ENCODE results near the gene TMEM131L. TPM values are rescaled to one million over a fixed set of nuclear protein-coding genes. Genes with fewer than 3 reads are reported as not detected.
"Not testable (repeated sequence)": the region's sequence is repeated elsewhere in the genome, so short reads cannot be mapped to it uniquely, and the experiment has no call there.

Gene TMEM131L
- total RNA-seq, 1 donor from 2014 or later, result 29.8 TPM

DNA sequence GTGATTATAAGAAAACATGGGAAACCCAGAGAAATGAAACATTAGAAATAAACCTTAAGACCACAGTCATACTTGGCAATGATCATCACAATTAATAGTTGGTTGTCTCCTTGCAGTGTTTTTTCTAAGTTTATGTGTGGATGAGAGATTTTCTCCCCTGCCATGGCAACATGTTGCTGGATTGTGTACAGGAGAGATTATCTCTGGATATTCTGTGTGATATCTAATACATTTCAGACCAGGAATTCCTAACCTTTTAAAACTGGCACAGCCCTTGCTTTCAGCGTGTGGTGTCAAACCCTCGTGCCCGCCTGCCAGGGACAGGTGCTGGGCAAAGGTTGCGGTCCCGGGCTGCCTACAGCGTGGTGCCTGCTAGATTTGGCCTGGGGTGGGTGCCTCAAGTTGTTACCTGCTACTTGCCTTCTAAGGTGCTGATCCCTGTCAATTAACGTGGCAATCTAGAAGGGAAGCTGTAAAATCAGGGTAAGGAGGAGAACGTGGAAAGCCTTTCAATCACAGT lies 100.5 kb downstream of the TMEM131L start:
- H3K4me3 Mint-ChIP-seq (ENCODE audit: unreplicated experiment), result no peak overlapping the region
- H3K36me3 Mint-ChIP-seq (ENCODE audit: low read depth, unreplicated experiment), result peaks cover 8% of the 10 kb centered on the region
- no peak for DNase-seq (ENCODE audit: low spot score)
- H3K9me3 Mint-ChIP-seq (ENCODE audit: unreplicated experiment), result no peaks in the 10 kb centered on the region
- TF ChIP-seq, protein P1, sequence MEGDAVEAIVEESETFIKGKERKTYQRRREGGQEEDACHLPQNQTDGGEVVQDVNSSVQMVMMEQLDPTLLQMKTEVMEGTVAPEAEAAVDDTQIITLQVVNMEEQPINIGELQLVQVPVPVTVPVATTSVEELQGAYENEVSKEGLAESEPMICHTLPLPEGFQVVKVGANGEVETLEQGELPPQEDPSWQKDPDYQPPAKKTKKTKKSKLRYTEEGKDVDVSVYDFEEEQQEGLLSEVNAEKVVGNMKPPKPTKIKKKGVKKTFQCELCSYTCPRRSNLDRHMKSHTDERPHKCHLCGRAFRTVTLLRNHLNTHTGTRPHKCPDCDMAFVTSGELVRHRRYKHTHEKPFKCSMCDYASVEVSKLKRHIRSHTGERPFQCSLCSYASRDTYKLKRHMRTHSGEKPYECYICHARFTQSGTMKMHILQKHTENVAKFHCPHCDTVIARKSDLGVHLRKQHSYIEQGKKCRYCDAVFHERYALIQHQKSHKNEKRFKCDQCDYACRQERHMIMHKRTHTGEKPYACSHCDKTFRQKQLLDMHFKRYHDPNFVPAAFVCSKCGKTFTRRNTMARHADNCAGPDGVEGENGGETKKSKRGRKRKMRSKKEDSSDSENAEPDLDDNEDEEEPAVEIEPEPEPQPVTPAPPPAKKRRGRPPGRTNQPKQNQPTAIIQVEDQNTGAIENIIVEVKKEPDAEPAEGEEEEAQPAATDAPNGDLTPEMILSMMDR (IDR thresholded peaks at IDR 0.05; ENCODE audit: unreplicated experiment), result no peak
- H3K27me3 Mint-ChIP-seq (ENCODE audit: unreplicated experiment), result no peaks in the 10 kb centered on the region
- H3K4me1 Mint-ChIP-seq (ENCODE audit: unreplicated experiment), result peaks cover 15% of the 10 kb centered on the region
- H3K27ac Mint-ChIP-seq (ENCODE audit: unreplicated experiment), result no peak overlapping the region

DNA sequence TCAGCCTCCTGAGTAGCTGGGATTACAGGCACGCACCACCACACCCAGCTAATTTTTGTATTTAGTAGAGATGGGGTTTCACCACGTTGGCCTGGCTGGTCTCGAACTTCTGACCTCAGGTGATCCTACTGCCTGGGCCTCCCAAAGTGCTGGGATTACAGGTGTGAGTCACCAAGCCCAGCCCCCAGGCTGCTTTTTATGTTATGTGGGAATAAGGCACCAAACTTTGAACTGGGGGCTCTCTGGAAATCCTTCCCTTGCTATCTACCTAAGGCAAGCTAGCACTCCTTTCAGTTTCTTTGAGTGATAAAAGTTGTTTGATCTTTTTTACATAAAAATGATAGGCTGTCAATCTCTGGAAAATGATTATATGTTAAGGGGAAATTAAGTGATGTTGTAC lies 101.5 kb downstream of the TMEM131L start:
- H3K4me3 Mint-ChIP-seq (ENCODE audit: unreplicated experiment); H3K36me3 Mint-ChIP-seq (ENCODE audit: low read depth, unreplicated experiment); H3K27me3 Mint-ChIP-seq (ENCODE audit: unreplicated experiment); DNase-seq (ENCODE audit: low spot score); H3K27ac Mint-ChIP-seq (ENCODE audit: unreplicated experiment); H3K9me3 Mint-ChIP-seq (ENCODE audit: unreplicated experiment): not testable (repeated sequence)
- H3K4me1 Mint-ChIP-seq (ENCODE audit: unreplicated experiment), result peaks cover 15% of the 10 kb centered on the region

DNA sequence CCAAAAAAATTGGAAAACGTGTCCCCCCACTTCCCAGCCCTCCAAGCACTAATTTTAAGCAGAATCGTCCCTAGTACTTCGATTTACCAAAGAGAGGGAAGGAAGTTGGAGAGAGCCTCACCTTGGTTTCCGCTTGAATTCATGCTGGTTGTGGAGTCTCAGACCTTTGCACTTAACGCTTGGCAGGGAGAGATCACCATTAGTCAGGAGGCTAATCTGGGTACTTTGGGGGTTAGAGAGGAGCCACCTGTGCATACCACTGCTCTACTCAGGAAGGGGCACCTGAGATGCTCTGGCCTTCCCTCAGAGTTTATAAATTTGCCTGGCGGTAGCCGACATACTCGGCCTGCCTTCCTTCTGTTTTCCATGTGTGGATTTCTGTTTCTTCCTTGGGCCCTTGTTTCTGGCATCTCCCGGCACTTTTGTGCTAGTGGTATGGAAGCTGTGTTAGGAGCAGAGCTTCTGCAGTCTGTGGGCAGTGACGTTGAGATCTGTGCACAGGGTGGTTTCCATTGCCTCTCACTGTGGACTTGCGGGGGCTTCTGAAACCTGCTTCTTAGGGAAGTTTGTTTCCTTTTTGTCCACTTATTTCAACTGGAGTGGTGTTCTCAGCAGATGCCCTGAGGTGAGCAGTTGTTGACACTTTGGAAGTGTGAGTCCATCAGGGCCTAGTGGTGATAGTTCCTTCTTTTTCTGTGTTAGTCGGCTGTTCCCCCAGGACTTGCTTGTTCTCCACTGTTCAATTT lies 104.2 kb downstream of the TMEM131L start:
- H3K9me3 Mint-ChIP-seq (ENCODE audit: unreplicated experiment), result no peaks in the 10 kb centered on the region
- no peak for DNase-seq (ENCODE audit: low spot score)
- H3K4me3 Mint-ChIP-seq (ENCODE audit: unreplicated experiment), result no peak overlapping the region
- H3K36me3 Mint-ChIP-seq (ENCODE audit: low read depth, unreplicated experiment), result peaks cover 6% of the 10 kb centered on the region
- peaks cover 2% of the 10 kb centered on the region for H3K27me3 Mint-ChIP-seq (ENCODE audit: unreplicated experiment)
- H3K4me1 Mint-ChIP-seq (ENCODE audit: unreplicated experiment), result peaks cover 15% of the 10 kb centered on the region
- H3K27ac Mint-ChIP-seq (ENCODE audit: unreplicated experiment), result no peak overlapping the region
- TF ChIP-seq, protein P1 (IDR thresholded peaks at IDR 0.05; ENCODE audit: unreplicated experiment), result no peak

DNA sequence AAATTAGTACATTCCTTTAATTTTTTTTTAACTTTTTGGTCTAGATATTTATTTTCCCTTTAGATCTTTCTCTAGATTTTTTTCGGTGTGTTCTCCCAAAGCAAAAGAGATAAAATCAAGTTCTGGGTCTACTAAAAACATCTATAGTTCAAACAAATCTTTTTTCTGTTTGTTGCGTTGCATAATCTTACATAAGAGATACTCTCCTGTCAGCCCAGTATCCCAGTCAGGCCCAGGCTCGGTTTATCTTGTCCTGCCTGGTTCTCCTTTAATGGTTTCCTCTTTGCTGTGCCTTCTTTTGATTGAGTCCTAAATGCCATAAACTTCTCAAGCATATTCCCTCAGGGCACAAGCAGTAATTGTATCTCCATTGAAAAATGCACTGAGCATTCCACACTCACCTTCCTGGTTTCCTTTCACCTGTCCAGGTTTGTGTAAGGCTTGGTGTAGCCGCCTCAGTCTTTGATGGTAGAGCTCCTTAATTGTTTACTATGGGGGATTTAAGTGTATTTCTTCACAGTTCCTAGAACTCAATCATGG lies 104.9 kb downstream of the TMEM131L start:
- H3K4me3 Mint-ChIP-seq (ENCODE audit: unreplicated experiment), result no peak overlapping the region
- H3K36me3 Mint-ChIP-seq (ENCODE audit: low read depth, unreplicated experiment), result peaks cover 6% of the 10 kb centered on the region
- no peak for DNase-seq (ENCODE audit: low spot score)
- no peaks in the 10 kb centered on the region for H3K9me3 Mint-ChIP-seq (ENCODE audit: unreplicated experiment)
- peaks cover 15% of the 10 kb centered on the region for H3K4me1 Mint-ChIP-seq (ENCODE audit: unreplicated experiment)
- H3K27ac Mint-ChIP-seq (ENCODE audit: unreplicated experiment), result no peak overlapping the region
- TF ChIP-seq, protein P1 (IDR thresholded peaks at IDR 0.05; ENCODE audit: unreplicated experiment), result no peak
- peaks cover 2% of the 10 kb centered on the region for H3K27me3 Mint-ChIP-seq (ENCODE audit: unreplicated experiment)

DNA sequence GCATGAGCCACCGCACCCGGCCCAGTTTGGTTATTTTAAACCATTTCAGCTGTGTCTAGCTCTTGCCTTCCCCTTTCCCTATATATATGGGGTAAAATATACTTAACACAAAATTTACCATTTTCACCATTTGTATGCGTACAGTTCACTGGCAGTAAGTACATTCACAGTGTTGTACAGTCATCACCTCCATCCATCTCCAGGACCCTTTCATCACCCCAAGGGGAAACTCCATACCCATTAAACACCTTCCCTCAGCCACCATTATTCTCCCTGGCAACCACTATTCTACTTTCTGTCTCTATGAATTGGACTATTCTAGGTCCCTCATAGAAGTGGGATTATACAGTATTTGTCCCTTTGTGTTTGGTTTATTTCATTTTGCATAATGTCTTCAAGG lies 106.4 kb downstream of the TMEM131L start:
- peaks cover 2% of the 10 kb centered on the region for H3K27me3 Mint-ChIP-seq (ENCODE audit: unreplicated experiment)
- H3K36me3 Mint-ChIP-seq (ENCODE audit: low read depth, unreplicated experiment), result peaks cover 2% of the 10 kb centered on the region
- no peak overlapping the region for H3K27ac Mint-ChIP-seq (ENCODE audit: unreplicated experiment)
- no peaks in the 10 kb centered on the region for H3K9me3 Mint-ChIP-seq (ENCODE audit: unreplicated experiment)
- H3K4me1 Mint-ChIP-seq (ENCODE audit: unreplicated experiment), result peaks cover 15% of the 10 kb centered on the region
- TF ChIP-seq, protein P1 (IDR thresholded peaks at IDR 0.05; ENCODE audit: unreplicated experiment), result no peak
- no peak for DNase-seq (ENCODE audit: low spot score)
- no peak overlapping the region for H3K4me3 Mint-ChIP-seq (ENCODE audit: unreplicated experiment)

Measured in endothelial cell (in vitro differentiated cells).